ENCODE measurements around the gene IDS.
"Not testable (repeated sequence)": the region's sequence is repeated elsewhere in the genome, so short reads cannot be mapped to it uniquely, and the experiment has no call there.

The IDS gene

DNA sequence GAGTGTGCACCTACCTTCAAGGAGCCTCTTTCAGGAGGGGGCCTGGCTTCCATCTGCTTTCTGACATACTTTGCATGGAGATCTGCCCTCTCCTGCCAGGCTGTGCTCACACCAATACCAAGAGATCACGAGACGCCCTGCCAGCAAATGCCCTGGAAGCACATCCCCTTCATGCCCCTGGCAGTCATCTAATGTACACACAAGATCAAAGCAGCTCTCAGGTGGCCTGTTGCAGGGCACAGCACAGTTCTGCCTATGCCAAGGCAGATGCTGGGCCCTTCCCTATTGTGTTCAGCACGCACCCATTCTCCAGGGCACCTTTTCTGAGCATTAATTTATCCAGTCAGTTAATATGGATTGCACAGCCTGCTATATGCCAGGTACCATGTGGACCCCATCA lies 27.8 kb upstream of the IDS start:
- DNase-seq; intact Hi-C loops (cut with DNase I): not testable (repeated sequence)

GRCh38 chrX:149531599-149531998 lies 26.5 kb upstream of the IDS start:
- peak in 3 of 42 donors; percentile 9 to 23 (median 20) for DNase-seq

DNA sequence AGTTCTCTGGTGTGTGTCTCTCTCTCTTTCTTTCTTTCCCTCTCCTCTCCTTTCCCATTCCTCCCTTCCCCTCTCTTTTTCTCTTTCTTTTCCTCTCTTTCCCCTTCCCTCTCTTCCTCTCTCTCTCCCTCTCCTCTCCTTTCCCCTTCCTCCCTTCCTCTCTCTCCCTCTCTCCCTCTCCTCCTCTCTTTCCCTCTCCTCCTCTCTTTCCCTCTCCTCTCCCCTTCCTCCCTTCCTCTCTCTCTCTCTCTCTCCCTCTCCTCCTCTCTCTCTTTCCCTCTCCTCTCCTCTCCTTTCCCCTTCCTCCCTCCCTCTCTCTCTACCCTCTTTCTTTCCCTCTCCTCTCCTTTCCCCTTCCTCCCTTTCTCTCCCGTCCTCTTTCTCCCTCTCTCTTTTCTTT lies 23.3 kb upstream of the IDS start:
- DNase-seq, result no peak
- intact Hi-C loops (cut with DNase I), result no loop called here

More at GRCh38 chrX:149531599-149531998, 26.5 kb upstream of the IDS start:
- intact Hi-C loops (cut with DNase I), result no loop called here

- peak in 8 of 42 donors; percentile 7 to 55 (median 30) for DNase-seq
- intact Hi-C loops (cut with DNase I), result no loop called here
Measured at GRCh38 chrX:149527705-149528104, 22.6 kb upstream of the IDS start.

GRCh38 chrX:149526318-149527033 lies 21.4 kb upstream of the IDS start:
- intact Hi-C loops (cut with DNase I); DNase-seq: not testable (repeated sequence)

- intact Hi-C loops (cut with DNase I), result not testable (repeated sequence)
- peak in 1 of 42 donors; percentile 38 for DNase-seq
Measured at GRCh38 chrX:149525903-149526302, 20.8 kb upstream of the IDS start.

DNA sequence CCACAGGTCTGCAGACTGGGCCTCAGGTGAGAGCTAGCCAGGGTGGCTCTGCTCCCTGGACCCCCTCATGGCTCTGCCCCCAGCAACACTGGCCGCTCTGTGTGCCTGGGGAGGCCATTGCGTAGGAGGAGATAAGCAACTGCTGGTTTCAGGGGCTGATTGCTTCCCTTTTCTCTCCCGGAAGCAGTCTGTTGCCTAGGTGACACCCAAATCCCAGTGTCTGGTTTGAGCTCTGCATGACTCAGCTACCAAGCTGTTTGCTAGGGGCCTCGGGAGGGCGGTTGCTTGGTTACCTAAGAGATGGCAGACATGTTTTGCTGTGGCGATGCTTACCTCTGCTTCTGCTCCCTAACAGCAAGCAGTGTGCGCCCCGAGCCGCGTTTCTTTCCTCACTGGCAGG lies 20.3 kb upstream of the IDS start:
- peak in 33 of 42 donors; percentile 17 to 78 (median 48) for DNase-seq
- intact Hi-C loops (cut with DNase I), result not testable (repeated sequence)

GRCh38 chrX:149522916-149523315 lies 17.8 kb upstream of the IDS start:
- intact Hi-C loops (cut with DNase I), result no loop called here
- no peak for DNase-seq

- DNase-seq, result no peak
- intact Hi-C loops (cut with DNase I), result no loop called here
Measured at GRCh38 chrX:149521438-149521837, 16.3 kb upstream of the IDS start.

DNA sequence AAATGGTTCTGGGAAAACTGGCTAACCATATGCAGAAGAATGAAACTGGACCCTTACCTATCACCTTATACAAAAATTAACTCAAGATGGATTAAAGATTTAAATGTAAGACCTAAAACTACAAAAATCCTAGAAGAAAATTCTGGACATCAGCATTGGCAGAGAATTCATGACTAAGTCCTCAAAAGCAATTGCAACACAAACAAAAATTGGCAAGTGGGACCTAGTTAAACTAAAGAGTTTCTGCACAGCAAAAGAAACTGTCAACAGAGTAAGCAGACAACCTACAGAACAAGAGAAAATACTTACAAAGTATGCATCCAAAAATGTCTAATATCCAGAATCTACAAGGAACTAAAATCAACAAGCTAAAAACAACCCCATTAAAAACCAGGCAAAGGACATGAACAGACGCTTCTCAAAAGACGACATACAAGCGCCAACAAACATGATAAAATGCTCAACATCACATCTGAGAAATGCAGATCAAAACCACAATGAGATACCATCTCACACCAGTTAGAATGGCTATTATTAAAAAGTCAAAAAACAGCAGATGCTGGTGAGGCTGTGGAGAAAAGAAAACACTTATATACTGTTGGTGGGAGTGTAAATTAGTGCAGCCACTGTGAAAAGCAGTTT lies 15.7 kb upstream of the IDS start:
- intact Hi-C loops (cut with DNase I); DNase-seq: not testable (repeated sequence)

- intact Hi-C loops (cut with DNase I), result no loop called here
- DNase-seq, result no peak
Measured at GRCh38 chrX:149518236-149518635, 13.1 kb upstream of the IDS start.

DNA sequence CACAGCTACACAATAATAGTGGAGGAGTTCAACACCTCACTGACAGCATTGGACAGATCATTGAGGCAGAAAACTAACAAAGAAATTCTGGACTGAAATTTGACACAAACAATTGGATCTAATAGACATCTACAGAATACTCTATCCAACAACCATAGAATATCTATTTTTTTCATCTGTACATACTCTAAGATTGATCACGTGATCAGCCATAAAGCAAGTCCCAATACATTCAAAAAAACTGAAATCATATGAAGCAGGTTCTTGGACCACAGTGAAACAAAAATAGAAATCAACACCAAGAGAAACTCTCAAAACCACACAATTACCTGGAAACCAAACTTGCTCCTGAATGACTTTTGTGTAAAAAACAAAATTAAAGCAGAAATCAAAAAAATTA lies 12.2 kb upstream of the IDS start:
- intact Hi-C loops (cut with DNase I), result no loop called here
- DNase-seq, result no peak

DNA sequence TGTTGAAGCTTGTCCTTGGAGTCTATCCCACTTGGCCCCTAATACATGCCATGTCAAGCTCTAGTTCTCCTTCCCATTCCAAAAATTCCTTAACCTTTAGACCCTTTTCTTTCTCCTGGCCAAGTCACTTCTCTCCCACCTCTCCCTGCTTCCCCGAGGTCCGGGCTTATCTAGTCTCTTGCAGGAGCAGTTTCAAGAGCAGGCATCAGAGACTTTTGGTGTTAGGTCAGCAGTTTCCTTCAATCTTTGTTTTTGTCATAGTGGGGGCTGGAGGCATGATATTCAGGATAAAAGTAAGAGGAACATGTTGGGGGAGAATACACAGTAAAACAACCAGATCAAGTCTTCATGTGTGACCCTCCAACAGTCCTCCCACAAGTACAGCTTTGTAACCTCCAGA lies 11.5 kb upstream of the IDS start:
- intact Hi-C loops (cut with DNase I), result no loop called here
- no peak for DNase-seq

DNA sequence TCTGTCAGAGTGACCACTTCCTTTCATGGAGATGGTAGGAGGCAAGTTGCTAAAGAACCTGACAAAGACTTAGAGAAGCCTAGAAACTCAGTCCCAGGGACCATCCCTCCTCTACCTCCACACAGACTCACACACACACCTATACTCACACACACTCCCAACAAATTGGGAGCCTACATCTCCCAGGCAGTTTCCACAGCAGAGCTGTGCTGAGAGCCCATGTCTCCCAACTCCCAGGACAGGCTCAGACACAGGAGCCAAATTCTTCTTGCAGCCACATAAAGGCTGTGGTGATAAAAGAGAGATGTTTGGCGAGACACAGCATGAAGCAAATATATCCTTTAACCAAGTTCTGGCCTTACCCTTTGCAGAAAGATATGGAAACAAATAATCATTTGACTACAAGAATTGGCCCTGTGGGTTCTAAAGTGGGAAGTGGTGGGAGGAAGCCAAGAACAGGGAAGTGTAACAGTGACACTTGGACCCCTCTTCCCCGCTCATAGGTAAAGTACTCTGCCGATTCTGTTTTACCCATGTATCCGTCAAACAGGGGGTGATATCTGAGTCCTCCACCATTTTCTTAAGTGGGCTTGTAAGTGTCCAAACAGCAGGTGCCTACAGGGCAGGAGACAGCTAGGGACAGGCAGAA lies 11.0 kb upstream of the IDS start:
- no peak for DNase-seq
- intact Hi-C loops (cut with DNase I), result no loop called here

GRCh38 chrX:149513825-149514428 lies 8.8 kb upstream of the IDS start:
- intact Hi-C loops (cut with DNase I), result no loop called here
- DNase-seq, result no peak

- DNase-seq, result peak in 40 of 42 donors; percentile 21 to 82 (median 62)
- intact Hi-C loops (cut with DNase I), result no loop called here
Measured at GRCh38 chrX:149512225-149512885, 7.2 kb upstream of the IDS start.

DNA sequence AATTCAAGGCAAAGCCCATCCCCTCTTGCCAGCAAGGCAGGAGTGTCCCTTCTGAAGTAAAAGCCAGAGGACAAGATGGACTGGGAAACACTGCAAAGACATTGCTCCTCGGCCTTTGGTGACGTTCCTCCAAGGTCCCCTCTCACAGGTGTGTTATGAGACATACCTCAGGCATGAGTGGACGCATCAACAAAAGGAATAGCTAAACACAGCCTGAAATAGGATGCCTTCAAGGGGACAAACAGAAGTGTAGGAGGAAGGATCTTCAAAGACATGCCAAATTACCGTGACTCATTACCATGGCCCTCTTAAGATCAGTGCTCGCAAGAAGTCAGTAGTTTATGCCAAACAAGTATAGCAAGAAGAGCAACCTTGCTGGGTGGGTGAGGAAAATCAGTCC lies 6.0 kb upstream of the IDS start:
- intact Hi-C loops (cut with DNase I), result no loop called here
- no peak for DNase-seq

- intact Hi-C loops (cut with DNase I), result no loop called here
- peak in 1 of 42 donors; percentile 26 for DNase-seq
Measured at GRCh38 chrX:149510386-149510785, 5.3 kb upstream of the IDS start.

DNA sequence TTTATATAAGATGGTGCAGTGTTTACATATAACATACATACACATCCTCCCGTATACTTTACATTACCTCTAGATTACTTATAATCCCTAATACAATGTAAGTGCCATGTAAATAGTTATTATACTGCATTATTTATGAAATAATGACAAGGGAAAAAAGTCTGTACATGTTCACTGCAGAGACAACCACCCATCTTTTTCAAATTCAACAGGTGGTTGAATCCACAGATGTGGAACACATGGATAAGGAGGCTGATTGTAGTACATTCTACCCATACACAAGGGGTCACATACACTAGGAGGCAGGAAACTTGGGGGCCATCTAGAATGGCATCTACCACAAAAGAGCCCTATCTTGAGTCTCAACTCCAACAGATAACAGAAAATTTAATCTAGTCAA lies 3.4 kb upstream of the IDS start:
- DNase-seq, result no peak

More for the DNA sequence above, 3.4 kb upstream of the IDS start:
- intact Hi-C loops (cut with DNase I), result no loop called here

Measured in head of caudate nucleus (tissue), 42 donors.